Fibroblast of pulmonary artery (primary cell): ENCODE measurements around the gene SH3BP4.

Source experiments
- DNase-seq: peaks from one replicate; pipeline ENCODE4 v3.0.0-alpha.2; 2010; ENCODE audit warnings: low read depth
- H3K4me3 ChIP-seq: replicated peaks from 2 replicates; pipeline ENCODE4 v1.5.1; 2011; ENCODE audit warnings: low read depth, mild to moderate bottlenecking, control low read depth, low read length, moderate library complexity
- CTCF ChIP-seq: IDR thresholded peaks from 2 replicates; pipeline ENCODE4 v1.5.1; 2011; ENCODE audit warnings: mild to moderate bottlenecking, control low read depth, low read length, inconsistent platforms; ENCODE audit errors: missing control alignments

SH3BP4 gene

GRCh38 chr2:234913208-234913626 is 38.6 kb upstream of the SH3BP4 start:
- no peak overlapping the region for H3K4me3 ChIP-seq
- no peak for TF ChIP-seq CTCF
- no peak for DNase-seq

GRCh38 chr2:234914371-234915154 is 37.3 kb upstream of the SH3BP4 start:
- TF ChIP-seq CTCF: no peak
- no peak overlapping the region for H3K4me3 ChIP-seq
- DNase-seq: no peak

GRCh38 chr2:234916674-234917073 is 35.1 kb upstream of the SH3BP4 start:
- TF ChIP-seq CTCF: no peak
- no peak overlapping the region for H3K4me3 ChIP-seq
- no peak for DNase-seq

- peak; percentile 39 for DNase-seq
- no peak overlapping the region for H3K4me3 ChIP-seq
- TF ChIP-seq CTCF: no peak
Observed at GRCh38 chr2:234917211-234917975, 34.4 kb upstream of the SH3BP4 start.

GRCh38 chr2:234919711-234920110 is 32.1 kb upstream of the SH3BP4 start:
- TF ChIP-seq CTCF: no peak
- DNase-seq: no peak

GRCh38 chr2:234920836-234921235 is 31.0 kb upstream of the SH3BP4 start:
- no peak for DNase-seq
- no peak overlapping the region for H3K4me3 ChIP-seq
- TF ChIP-seq CTCF: no peak

More at GRCh38 chr2:234919711-234920110, 32.1 kb upstream of the SH3BP4 start:
- no peak overlapping the region for H3K4me3 ChIP-seq

GRCh38 chr2:234929002-234929401 is 22.8 kb upstream of the SH3BP4 start:
- TF ChIP-seq CTCF: no peak
- DNase-seq: no peak

More at GRCh38 chr2:234929002-234929401, 22.8 kb upstream of the SH3BP4 start:
- no peak overlapping the region for H3K4me3 ChIP-seq
